Rectal smooth muscle tissue (tissue), 1 donor: Measurements from ENCODE around the gene FAM204A.

Experiments
- H3K27ac ChIP-seq: one replicate; pipeline ENCODE4 v1.7.0; 2013; ENCODE audit warnings: low read depth, low read length, inconsistent platforms
- H3K27me3 ChIP-seq: one replicate; pipeline ENCODE4 v1.7.0; 2013; ENCODE audit warnings: low read length; ENCODE audit not compliant: control insufficient read depth, insufficient read depth
- H3K36me3 ChIP-seq: one replicate; pipeline ENCODE4 v1.7.0; 2013; ENCODE audit warnings: low read length; ENCODE audit not compliant: control insufficient read depth, insufficient read depth
- H3K4me1 ChIP-seq: one replicate; pipeline ENCODE4 v1.7.0; 2013; ENCODE audit warnings: low read length; ENCODE audit not compliant: control insufficient read depth, insufficient read depth
- H3K4me3 ChIP-seq: one replicate; pipeline ENCODE4 v1.7.0; 2013; ENCODE audit warnings: low read length
- H3K9ac ChIP-seq: one replicate; pipeline ENCODE4 v1.7.0; 2013; ENCODE audit warnings: low read length

The FAM204A gene

GRCh38 chr10:118341791-118342637 is at the start of gene FAM204A:
FAM204A (minus strand) TSS chr10:118342324; CDS start chr10:118336415, 5,909 bp downstream.
- Histone ChIP-seq H3K4me3 (peak within 1 kb of the TSS; percentile 98), H3K27me3 (no peaks in the 10 kb centered on the region), H3K4me1 (peaks cover 2% of the 10 kb centered on the region), H3K9ac (peak within 1 kb of the TSS; percentile 91), H3K36me3 (no peaks in the 10 kb centered on the region), H3K27ac (no peak within 1 kb of the TSS)

- Histone ChIP-seq H3K9ac (no peak overlapping the region), H3K36me3 (no peaks in the 10 kb centered on the region), H3K27ac (no peak overlapping the region), H3K4me1 (no peaks in the 10 kb centered on the region), H3K4me3 (no peak overlapping the region), H3K27me3 (no peaks in the 10 kb centered on the region)
Observed at GRCh38 chr10:118383699-118384098, 41.6 kb upstream of the FAM204A start.

DNA sequence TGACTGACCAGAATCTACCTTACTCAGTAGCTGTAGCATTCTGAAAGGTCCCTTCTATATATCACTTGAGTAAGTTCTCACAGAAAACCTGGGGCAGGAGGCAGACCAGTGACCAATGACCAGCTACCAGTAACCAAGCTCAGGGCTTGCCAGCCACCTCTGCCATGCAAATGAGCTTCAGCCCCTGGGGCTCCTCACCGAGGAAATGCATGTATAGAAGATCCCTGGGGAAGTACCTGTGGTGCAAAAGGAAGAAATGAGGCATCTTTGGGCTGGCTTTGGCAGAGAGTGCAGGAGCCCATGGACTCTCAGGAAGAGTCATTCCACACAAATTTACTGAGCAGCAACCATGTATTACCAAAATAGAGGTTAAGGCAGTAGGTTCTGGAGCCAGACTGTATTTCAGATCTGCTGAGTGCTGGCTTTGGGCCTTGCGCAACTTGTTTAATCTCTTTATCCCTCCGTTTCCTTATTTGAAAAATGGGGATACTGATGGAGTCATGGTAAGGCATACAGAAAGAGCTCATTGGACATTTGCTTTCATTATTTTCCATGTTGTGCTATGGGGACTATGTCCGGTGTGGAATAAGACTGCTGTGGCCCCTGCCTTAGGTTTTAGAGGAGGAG is 41.1 kb upstream of the FAM204A start:
- Histone ChIP-seq H3K36me3 (no peaks in the 10 kb centered on the region), H3K27me3 (no peaks in the 10 kb centered on the region), H3K4me1 (no peaks in the 10 kb centered on the region), H3K4me3 (no peak overlapping the region), H3K9ac (no peak overlapping the region), H3K27ac (no peak overlapping the region)

GRCh38 chr10:118374404-118374803 is 32.3 kb upstream of the FAM204A start:
- H3K4me3 ChIP-seq: no peak overlapping the region
- no peaks in the 10 kb centered on the region for H3K27me3 ChIP-seq
- H3K27ac ChIP-seq: no peak overlapping the region
- H3K4me1 ChIP-seq: no peaks in the 10 kb centered on the region
- no peaks in the 10 kb centered on the region for H3K36me3 ChIP-seq
- no peak overlapping the region for H3K9ac ChIP-seq

DNA sequence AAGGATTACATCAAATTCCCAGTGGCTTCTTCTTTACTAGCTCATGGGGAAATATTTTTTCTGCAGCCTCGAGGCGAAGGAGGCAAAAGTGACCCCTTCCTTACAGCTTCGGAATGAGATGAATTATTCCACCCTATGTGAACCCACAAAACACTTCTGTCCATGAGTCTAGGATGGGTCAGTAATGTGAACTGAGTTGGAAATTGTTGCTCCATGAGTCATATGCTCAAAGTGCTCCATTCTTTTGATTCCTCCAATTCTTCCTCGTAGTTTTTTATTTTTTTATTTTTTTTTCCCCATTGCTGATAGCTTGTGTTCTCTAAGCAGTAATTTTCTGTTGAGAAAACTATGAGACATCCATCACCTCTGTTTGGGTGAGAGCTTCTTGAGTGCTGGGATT is 31.7 kb upstream of the FAM204A start:
- Histone ChIP-seq H3K36me3 (no peaks in the 10 kb centered on the region), H3K27me3 (no peaks in the 10 kb centered on the region), H3K9ac (no peak overlapping the region), H3K27ac (no peak overlapping the region), H3K4me3 (no peak overlapping the region), H3K4me1 (no peaks in the 10 kb centered on the region)

DNA sequence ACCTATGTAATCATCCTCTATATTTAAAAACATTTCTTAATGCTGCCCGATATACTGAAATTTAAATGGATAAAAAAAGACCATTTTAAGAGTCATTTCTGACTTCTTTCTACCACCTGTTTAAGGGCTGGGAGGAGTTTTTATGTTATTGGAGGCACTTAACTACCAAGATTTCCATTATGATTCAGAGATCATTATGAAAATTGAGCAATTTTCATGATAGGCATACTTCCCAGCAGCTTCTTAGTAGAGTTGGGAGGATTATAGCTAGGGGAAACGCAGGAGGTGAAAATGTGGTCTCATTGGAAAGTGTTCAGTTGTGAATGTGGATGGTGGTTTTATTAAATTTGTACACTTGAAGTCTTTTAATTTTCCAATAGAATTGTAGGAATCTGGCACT is 28.4 kb upstream of the FAM204A start:
- H3K4me1 ChIP-seq: no peaks in the 10 kb centered on the region
- no peak overlapping the region for H3K4me3 ChIP-seq
- H3K27me3 ChIP-seq: no peaks in the 10 kb centered on the region
- no peaks in the 10 kb centered on the region for H3K36me3 ChIP-seq
- no peak overlapping the region for H3K9ac ChIP-seq
- H3K27ac ChIP-seq: no peak overlapping the region

DNA sequence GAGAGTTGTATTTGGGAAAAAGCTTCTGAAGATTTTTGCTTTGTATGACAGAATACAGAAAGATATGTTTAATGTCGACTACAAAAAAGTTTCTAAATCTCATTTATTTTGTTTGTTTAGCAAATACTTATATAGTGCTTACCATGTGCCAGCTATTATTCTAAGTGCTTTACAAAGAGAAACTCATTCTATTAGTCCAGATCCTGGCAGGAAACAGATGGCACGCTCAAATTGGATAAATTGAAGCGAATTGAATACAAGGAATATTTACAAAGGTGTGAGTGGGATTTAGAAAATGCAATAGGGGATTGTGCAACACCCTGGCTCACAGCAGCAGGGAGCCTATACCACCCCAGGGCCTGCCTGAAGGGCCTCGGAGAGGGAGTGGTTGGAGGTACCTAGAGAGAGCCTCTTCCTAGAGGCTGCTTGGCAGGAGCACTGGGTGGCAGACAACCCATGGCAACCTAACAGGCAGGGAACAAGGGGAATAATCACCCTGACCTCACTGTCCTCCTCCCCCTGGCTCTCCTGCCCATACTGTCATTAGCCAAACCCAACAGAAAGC is 27.6 kb upstream of the FAM204A start:
- Histone ChIP-seq H3K9ac (no peak overlapping the region), H3K4me3 (no peak overlapping the region), H3K27me3 (no peaks in the 10 kb centered on the region), H3K27ac (no peak overlapping the region), H3K4me1 (no peaks in the 10 kb centered on the region), H3K36me3 (no peaks in the 10 kb centered on the region)

GRCh38 chr10:118365702-118366101 is 23.6 kb upstream of the FAM204A start:
- Histone ChIP-seq H3K9ac (no peak overlapping the region), H3K36me3 (no peaks in the 10 kb centered on the region), H3K4me1 (no peaks in the 10 kb centered on the region), H3K27me3 (no peaks in the 10 kb centered on the region), H3K27ac (no peak overlapping the region), H3K4me3 (no peak overlapping the region)

DNA sequence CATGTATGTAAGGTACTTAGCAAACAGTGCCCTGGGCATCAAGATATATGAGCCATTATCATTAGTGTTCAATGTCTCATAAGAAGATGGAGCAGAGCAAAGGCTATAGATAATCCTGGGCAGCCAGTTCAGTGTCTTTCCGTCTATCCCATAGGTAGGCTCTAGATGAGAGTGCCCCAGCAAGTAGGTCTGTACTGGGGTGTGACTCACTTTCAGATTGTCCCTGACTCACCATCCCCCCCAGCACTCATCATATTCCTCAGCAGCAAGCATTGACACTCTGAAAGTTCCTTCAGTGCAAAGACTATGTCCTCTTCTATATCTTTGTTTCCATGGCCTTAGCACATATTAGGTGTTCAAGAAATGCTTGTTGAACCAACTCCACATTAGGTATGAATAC is 20.0 kb upstream of the FAM204A start:
- Histone ChIP-seq H3K9ac (no peak overlapping the region), H3K36me3 (no peaks in the 10 kb centered on the region)

GRCh38 chr10:118358327-118358726 is 16.2 kb upstream of the FAM204A start:
- no peak overlapping the region for H3K9ac ChIP-seq
- no peak overlapping the region for H3K27ac ChIP-seq
- H3K27me3 ChIP-seq: no peaks in the 10 kb centered on the region
- H3K36me3 ChIP-seq: no peaks in the 10 kb centered on the region
- H3K4me1 ChIP-seq: no peaks in the 10 kb centered on the region
- H3K4me3 ChIP-seq: no peak overlapping the region

More for the DNA sequence above, 20.0 kb upstream of the FAM204A start:
- Histone ChIP-seq H3K4me1 (no peaks in the 10 kb centered on the region), H3K27ac (no peak overlapping the region), H3K27me3 (no peaks in the 10 kb centered on the region), H3K4me3 (no peak overlapping the region)

GRCh38 chr10:118357841-118358240 is 15.7 kb upstream of the FAM204A start:
- H3K4me1 ChIP-seq: no peaks in the 10 kb centered on the region
- H3K27me3 ChIP-seq: no peaks in the 10 kb centered on the region
- H3K27ac ChIP-seq: no peak overlapping the region
- H3K4me3 ChIP-seq: no peak overlapping the region
- H3K36me3 ChIP-seq: no peaks in the 10 kb centered on the region
- no peak overlapping the region for H3K9ac ChIP-seq

- H3K4me3 ChIP-seq: no peak overlapping the region
- no peaks in the 10 kb centered on the region for H3K36me3 ChIP-seq
- no peak overlapping the region for H3K27ac ChIP-seq
- no peak overlapping the region for H3K9ac ChIP-seq
- H3K27me3 ChIP-seq: no peaks in the 10 kb centered on the region
- H3K4me1 ChIP-seq: no peaks in the 10 kb centered on the region
Observed at GRCh38 chr10:118356628-118357027, 14.5 kb upstream of the FAM204A start.
